HEK293T (cell line): ENCODE results near the gene THAP4.
A peak's percentile ranks its signal among the peaks of the same experiment; 100 is the strongest.

Source experiments
- CTCF ChIA-PET: fragments of 350-600 bp; formaldehyde crosslinking; extraction: SDS; loops from one replicate; lab custom pipeline; 2021; ENCODE audit warnings: antibody characterized with exemption, inconsistent platforms; lab: Yijun Ruan, JAX
- POLR2A ChIA-PET: fragments of 350-600 bp; formaldehyde crosslinking; extraction: SDS; loops from one replicate; lab custom pipeline; 2020; ENCODE audit warnings: antibody characterized with exemption, inconsistent platforms; lab: Yijun Ruan, JAX
- DNase-seq: peaks from one replicate; pipeline ENCODE4 v3.0.0; 2012; ENCODE audit warnings: mixed read lengths; ENCODE audit errors: extremely low spot score
- ARNT ChIP-seq: fragments of 450-650 bp; IDR thresholded peaks from 2 replicates; pipeline ENCODE4 v1.6.1; 2017; ENCODE audit warnings: mild to moderate bottlenecking
- BHLHE40 ChIP-seq: fragments of 450-650 bp; IDR thresholded peaks from 2 replicates; pipeline ENCODE4 v1.6.1; 2016; ENCODE audit warnings: mild to moderate bottlenecking, moderate library complexity, borderline replicate concordance
- CTBP1 ChIP-seq: fragments of 450-650 bp; IDR thresholded peaks from 2 replicates; pipeline ENCODE4 v1.6.1; 2016; ENCODE audit warnings: borderline replicate concordance
- ELF4 ChIP-seq: fragments of 450-650 bp; IDR thresholded peaks from 2 replicates; pipeline ENCODE4 v1.6.1; 2017; ENCODE audit warnings: antibody characterized with exemption
- FOXA1 ChIP-seq: fragments of 450-650 bp; IDR thresholded peaks from 2 replicates; pipeline ENCODE4 v1.6.1; 2016; ENCODE audit warnings: mild to moderate bottlenecking
- FOXK2 ChIP-seq: fragments of 450-650 bp; IDR thresholded peaks from 2 replicates; pipeline ENCODE4 v1.6.1; 2016; ENCODE audit warnings: mild to moderate bottlenecking
- FOXM1 ChIP-seq: fragments of 450-650 bp; IDR thresholded peaks from 2 replicates; pipeline ENCODE4 v1.6.1; 2017; ENCODE audit warnings: mild to moderate bottlenecking, borderline replicate concordance
- HDGF ChIP-seq: fragments of 450-650 bp; IDR thresholded peaks from 2 replicates; pipeline ENCODE4 v1.6.1; 2017; ENCODE audit warnings: antibody characterized with exemption, borderline replicate concordance
- L3MBTL2 ChIP-seq: fragments of 450-650 bp; conservative IDR thresholded peaks from 2 replicates; pipeline ENCODE4 v1.6.1; 2016; ENCODE audit warnings: mild to moderate bottlenecking
- LEF1 ChIP-seq: fragments of 450-650 bp; IDR thresholded peaks from 2 replicates; pipeline ENCODE4 v1.6.1; 2017; ENCODE audit warnings: mild to moderate bottlenecking, borderline replicate concordance
- NFRKB ChIP-seq: fragments of 450-650 bp; IDR thresholded peaks from 2 replicates; pipeline ENCODE4 v1.6.1; 2016; ENCODE audit warnings: mild to moderate bottlenecking, moderate library complexity
- SP1 ChIP-seq: fragments of 450-650 bp; IDR thresholded peaks from 2 replicates; pipeline ENCODE4 v1.6.1; 2017
- SUZ12 ChIP-seq: fragments of 450-650 bp; IDR thresholded peaks from 2 replicates; pipeline ENCODE4 v1.6.1; 2016; ENCODE audit warnings: mild to moderate bottlenecking
- TARDBP ChIP-seq: fragments of 450-650 bp; IDR thresholded peaks from 2 replicates; pipeline ENCODE4 v1.6.1; 2016
- ZNF384 ChIP-seq: fragments of 450-650 bp; IDR thresholded peaks from 2 replicates; pipeline ENCODE4 v1.6.1; 2016
- TF ChIP-seq, protein P1 (sequence below): fragments of 450-650 bp; IDR thresholded peaks from 2 replicates; pipeline ENCODE4 v1.6.1; 2016

The THAP4 gene

DNA sequence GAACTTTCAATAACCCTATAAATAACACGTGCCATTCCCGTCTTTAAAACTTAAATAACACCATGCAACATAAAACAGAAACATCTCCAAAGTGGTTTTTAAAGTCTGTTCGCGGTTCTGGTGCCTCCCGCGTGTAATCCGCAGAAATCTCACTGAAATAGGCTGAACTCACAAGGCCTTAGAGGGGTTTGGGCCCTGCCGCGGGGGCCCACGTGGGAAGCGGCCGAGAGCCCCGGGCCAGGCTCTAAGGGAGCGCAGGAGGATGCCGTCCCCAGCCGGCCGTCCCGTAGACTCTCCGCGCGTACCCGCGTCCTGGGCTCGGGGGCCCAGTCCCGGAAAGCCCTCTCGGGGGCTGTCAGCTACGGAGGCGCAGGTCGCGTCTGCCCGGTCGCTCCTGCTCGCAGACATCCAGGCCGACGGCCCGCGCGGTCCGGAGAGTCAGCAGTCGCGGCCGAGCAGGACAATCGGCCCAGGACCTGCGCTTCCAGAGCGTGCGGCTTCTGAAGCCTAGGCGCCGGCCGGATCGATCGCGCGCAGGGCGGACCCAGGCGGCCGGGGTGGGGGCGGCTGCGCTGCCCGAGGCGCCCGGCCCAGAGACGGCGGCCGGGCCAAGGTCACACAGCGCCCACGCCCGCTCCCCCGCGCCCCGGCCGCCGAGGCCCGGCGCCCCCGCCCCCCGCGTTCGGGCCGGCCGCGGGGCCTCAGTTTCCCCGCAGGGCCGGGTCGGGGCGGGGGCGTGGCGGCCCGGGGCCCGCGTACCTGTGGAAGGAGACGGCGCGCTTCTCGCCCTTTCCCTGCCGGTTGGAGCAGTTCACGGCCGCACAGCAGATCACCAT, 558 bp downstream of the THAP4 start:
- ChIA-PET CTCF (no interaction called here), POLR2A (interaction anchor here (1.5 kb wide), 1 partner anchor 50 kb away, joined by 8 read pairs; the partner anchor contains the start of gene DTYMK)
- DNase-seq: peak; percentile 39
- no peak for TF ChIP-seq SUZ12
- no peak for TF ChIP-seq FOXK2
- TF ChIP-seq L3MBTL2: peak; percentile 50; the same call in 1 of the 2 replicates
- TF ChIP-seq TARDBP: no peak

DNA sequence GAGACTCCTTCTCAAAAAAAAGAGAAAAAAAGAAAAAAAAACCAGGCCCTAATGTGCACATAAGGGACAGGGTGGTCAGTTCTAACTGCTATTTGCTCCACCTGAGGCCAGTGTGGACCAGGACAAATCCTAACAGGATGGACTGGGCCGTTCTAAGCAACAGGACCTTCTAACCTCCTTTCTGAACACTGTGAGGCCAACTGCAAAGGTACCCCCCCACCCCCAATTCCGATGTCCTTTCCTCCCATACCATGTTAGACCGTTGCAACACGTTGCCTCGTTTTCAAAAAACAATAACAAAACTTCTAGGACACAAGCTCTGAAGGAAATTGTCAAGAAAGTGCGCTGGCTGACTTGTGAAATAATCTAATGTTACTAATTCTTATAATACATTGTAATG, 1.2 kb downstream of the THAP4 start:
- TF ChIP-seq ZNF384: no peak
- no peak for TF ChIP-seq LEF1
- no peak for TF ChIP-seq NFRKB
- TF ChIP-seq ARNT: no peak
- no peak for TF ChIP-seq FOXA1
- TF ChIP-seq SP1: no peak
- TF ChIP-seq L3MBTL2: no peak
- TF ChIP-seq SUZ12: no peak
- TF ChIP-seq, protein P1, sequence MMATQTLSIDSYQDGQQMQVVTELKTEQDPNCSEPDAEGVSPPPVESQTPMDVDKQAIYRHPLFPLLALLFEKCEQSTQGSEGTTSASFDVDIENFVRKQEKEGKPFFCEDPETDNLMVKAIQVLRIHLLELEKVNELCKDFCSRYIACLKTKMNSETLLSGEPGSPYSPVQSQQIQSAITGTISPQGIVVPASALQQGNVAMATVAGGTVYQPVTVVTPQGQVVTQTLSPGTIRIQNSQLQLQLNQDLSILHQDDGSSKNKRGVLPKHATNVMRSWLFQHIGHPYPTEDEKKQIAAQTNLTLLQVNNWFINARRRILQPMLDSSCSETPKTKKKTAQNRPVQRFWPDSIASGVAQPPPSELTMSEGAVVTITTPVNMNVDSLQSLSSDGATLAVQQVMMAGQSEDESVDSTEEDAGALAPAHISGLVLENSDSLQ: no peak
- TF ChIP-seq CTBP1: no peak
- TF ChIP-seq BHLHE40: no peak
- no peak for TF ChIP-seq FOXK2
- no peak for TF ChIP-seq TARDBP
- no peak for TF ChIP-seq ELF4
- TF ChIP-seq FOXM1: no peak
- no peak for TF ChIP-seq HDGF
- ChIA-PET POLR2A (no interaction called here), CTCF (no interaction called here)
- DNase-seq: no peak

DNA sequence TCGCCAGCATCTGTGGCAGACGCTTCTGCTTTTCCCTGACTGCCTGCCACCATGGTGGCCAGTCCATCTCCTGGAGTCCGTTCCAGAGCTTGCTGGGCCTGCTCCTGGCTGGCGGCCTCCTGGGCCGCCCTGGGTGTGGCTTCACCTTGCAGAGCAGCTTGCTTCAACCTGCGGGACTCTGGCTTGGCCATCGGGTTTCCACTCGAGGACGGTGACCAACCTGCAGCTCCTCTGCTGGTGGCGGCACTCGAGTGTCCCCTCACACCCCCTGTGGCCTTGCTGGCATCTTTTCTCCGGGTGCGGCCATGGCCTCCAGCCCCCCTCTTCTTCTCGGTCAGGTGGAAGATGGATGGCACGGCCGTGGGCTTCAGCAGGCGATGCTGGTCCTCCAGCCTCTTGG, 3.4 kb downstream of the THAP4 start:
- TF ChIP-seq LEF1 (no peak), ARNT (no peak), ELF4 (no peak), CTBP1 (no peak), NFRKB (no peak), FOXA1 (no peak), SP1 (no peak), FOXM1 (no peak), ZNF384 (no peak), L3MBTL2 (no peak), TARDBP (no peak), FOXK2 (no peak)
- no peak for DNase-seq
- POLR2A ChIA-PET: interaction anchor here (1.1 kb wide), 2 partner anchors 23 to 53 kb away, joined by 3 to 4 read pairs; partner anchors contain the start of gene DTYMK
- CTCF ChIA-PET: no interaction called here

DNA sequence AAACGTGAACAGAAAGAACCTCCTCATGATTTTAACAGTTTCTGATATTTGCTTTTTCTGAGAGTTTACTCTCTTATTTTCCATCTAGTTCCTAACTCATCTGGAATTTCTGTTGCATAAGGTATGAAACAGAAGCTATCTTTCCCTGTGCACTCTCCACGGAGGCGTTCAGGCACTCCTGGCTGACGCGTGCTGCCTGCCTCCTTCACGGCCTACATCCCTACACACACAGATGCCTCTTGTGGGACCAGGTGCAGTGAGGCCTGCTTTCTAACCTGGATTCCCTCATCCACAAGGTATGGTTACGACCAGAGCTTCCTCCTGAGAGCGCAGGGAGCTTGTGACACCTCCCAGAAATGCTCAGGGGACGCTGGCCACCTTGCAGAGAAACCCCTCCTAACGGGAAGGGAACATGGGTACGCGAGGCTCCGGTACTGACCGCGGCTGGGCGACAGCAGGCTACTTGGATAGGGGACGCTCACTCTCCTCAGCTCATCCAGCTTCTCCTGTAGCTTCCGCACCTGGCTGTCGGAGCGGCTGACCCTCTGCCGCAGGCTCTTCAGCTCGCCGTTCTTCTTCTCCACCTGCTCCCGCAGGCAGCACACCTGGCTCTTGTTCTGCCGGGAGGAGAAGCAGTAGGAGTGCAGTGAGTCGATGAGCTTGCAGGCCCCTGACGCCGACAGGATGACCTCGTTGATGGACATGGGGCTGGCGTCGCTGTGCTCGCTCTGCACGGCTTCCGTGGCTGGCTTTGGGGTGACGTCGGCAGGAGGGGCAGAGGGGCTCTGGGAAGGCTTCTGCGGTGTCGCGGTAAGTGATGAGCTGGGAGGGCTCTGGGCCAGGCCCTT, 4.3 kb downstream of the THAP4 start:
- TF ChIP-seq FOXM1: no peak
- TF ChIP-seq HDGF: no peak
- no peak for TF ChIP-seq CTBP1
- TF ChIP-seq TARDBP: no peak
- ChIA-PET POLR2A (interaction anchor here (1.1 kb wide), 1 partner anchor 22 kb away, joined by 3 read pairs; no protein-coding TSS in a partner anchor), CTCF (no interaction called here)
- no peak for DNase-seq

DNA sequence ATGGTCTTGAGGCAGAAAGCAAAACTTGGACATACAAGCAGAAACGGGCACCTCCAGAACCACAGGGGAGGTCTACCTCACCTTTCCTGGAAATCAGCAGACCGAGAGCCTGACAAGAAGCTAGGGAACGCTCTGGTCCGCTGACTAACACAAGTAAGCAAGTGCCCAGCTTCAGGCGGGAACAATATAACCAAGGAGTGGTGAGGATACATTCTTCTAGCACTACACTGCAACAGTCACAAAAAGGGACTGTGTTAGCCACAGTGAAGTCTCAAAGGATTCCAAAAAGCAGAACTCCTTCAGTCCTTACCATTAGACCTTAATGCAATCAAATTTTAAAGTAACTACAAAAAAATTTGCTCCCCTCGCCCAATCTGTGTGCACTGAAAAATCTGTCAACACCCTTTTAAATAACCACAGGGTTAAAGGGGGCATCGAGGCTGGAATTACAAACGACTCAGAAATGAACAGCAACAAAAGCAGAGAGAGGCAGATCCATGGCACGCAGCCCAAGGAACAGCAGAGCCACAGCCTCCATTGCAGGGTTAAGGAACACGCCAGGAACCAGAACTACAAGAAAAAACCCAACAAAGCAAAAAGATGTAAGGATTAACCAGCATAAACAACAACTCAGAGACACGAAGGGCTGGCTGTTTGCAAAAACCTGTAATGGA, 7.1 kb downstream of the THAP4 start:
- ChIA-PET POLR2A (no interaction called here), CTCF (no interaction called here)
- DNase-seq: no peak
- TF ChIP-seq ZNF384: no peak

DNA sequence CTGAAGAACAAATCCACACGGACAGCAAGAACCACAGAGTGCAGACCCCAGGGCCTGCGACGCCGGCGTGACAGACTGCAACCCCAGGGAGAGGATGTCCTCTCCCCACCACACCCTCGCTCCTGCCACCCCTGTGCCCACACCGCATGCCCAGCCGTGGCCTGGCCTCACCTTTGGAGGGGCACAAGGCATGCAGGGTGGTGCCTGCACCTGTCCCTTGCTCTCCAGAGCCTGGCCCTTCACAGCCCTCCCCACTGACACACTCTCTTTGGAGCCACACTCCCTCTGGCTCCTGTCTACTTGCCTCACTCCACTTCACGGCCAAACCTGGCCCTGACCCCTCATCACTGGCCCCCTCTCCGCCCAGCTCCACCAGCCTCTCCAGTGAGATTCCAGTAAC, 9.3 kb downstream of the THAP4 start:
- no peak for TF ChIP-seq SP1
- no peak for TF ChIP-seq TARDBP
- no peak for TF ChIP-seq FOXA1
- no peak for TF ChIP-seq BHLHE40
- no peak for TF ChIP-seq FOXM1
- TF ChIP-seq LEF1: no peak
- no peak for TF ChIP-seq ZNF384
- TF ChIP-seq L3MBTL2: no peak
- no peak for TF ChIP-seq SUZ12
- no peak for TF ChIP-seq CTBP1
- no peak for TF ChIP-seq ELF4
- TF ChIP-seq HDGF: no peak
- TF ChIP-seq, protein P1: no peak
- TF ChIP-seq ARNT: no peak
- no peak for TF ChIP-seq FOXK2
- POLR2A ChIA-PET: no interaction called here
- CTCF ChIA-PET: no interaction called here
- no peak for DNase-seq
